Neural cell (in vitro differentiated cells): ENCODE measurements around the gene BRD3.

Source experiments
- POLR2AphosphoS5 ChIP-seq: IDR thresholded peaks from 2 replicates; pipeline ENCODE4 v1.6.1; 2012
- SMC3 ChIP-seq: fragments of 450-650 bp; conservative IDR thresholded peaks from 2 replicates; pipeline ENCODE4 v1.6.1; 2014; ENCODE audit warnings: antibody characterized with exemption, mild to moderate bottlenecking, moderate library complexity; ENCODE audit not compliant: poor library complexity
- TAF1 ChIP-seq: IDR thresholded peaks from 2 replicates; pipeline ENCODE4 v1.6.1; 2012; ENCODE audit warnings: low read depth
- TF ChIP-seq, protein P1 (sequence below): fragments of 450-650 bp; IDR thresholded peaks from 2 replicates; pipeline ENCODE4 v1.5.1; 2014; ENCODE audit warnings: antibody characterized with exemption, mild to moderate bottlenecking, moderate library complexity; ENCODE audit not compliant: poor library complexity, severe bottlenecking

DNA sequence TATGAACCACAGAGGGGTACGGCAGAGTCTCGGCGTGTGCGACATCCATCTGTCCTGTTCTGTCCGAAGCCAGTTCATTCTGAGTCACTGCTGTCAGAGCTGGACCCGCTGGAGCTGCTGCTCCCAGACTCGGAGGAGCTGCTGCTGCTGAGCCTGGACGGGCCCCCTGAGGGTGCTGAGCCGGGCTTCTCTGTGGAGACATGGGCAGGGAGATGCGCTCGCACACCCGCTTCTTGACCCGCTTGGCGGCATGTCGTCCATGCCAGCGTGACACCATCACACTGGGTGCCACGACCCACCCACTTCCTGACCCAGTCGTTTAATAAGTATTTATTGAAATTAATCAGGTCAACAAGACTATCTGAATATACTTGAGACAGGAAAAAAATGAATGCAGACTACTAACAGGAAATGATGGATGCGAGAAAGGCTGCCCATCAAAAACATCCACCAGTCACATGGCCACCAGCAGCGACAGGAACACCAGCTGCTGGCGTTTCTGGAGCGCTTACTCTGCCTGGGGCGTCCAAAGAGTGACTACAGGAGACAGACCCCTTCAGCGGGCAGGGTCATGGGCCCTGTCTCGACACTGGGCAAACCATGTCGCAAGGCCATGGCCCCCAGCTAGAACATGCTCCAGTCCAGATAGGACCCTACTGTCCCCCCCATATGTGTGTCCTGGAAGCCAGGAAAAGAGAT is 34.2 kb downstream of the BRD3 start:
- TF ChIP-seq, protein P1, sequence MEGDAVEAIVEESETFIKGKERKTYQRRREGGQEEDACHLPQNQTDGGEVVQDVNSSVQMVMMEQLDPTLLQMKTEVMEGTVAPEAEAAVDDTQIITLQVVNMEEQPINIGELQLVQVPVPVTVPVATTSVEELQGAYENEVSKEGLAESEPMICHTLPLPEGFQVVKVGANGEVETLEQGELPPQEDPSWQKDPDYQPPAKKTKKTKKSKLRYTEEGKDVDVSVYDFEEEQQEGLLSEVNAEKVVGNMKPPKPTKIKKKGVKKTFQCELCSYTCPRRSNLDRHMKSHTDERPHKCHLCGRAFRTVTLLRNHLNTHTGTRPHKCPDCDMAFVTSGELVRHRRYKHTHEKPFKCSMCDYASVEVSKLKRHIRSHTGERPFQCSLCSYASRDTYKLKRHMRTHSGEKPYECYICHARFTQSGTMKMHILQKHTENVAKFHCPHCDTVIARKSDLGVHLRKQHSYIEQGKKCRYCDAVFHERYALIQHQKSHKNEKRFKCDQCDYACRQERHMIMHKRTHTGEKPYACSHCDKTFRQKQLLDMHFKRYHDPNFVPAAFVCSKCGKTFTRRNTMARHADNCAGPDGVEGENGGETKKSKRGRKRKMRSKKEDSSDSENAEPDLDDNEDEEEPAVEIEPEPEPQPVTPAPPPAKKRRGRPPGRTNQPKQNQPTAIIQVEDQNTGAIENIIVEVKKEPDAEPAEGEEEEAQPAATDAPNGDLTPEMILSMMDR = no peak
- TF ChIP-seq TAF1 = no peak
- no peak for TF ChIP-seq SMC3
- TF ChIP-seq POLR2AphosphoS5 = no peak
